ENCODE measurements around the gene LGALS1.

The LGALS1 gene

GRCh38 chr22:37725551-37726240 lies 50.3 kb downstream of the LGALS1 start:
- TF ChIP-seq CTCF (IDR thresholded peaks at IDR 0.05; ENCODE audit: insufficient read depth, low read length, poor library complexity, severe bottlenecking) = no peak
- no peaks in the 10 kb centered on the region for H3K36me3 ChIP-seq (ENCODE audit: control insufficient read depth, insufficient read depth, low read length)
- no peak for DNase-seq (ENCODE audit: extremely low read depth, insufficient read length)
- no peak overlapping the region for H3K4me3 ChIP-seq (replicated peaks; ENCODE audit: low read depth, low read length)
- H3K27me3 ChIP-seq (replicated peaks; ENCODE audit: control insufficient read depth, insufficient read depth, low read length) = no peaks in the 10 kb centered on the region

GRCh38 chr22:37726241-37726887 lies 50.9 kb downstream of the LGALS1 start:
- no peak for TF ChIP-seq CTCF (IDR thresholded peaks at IDR 0.05; ENCODE audit: insufficient read depth, low read length, poor library complexity, severe bottlenecking)
- no peak for DNase-seq (ENCODE audit: extremely low read depth, insufficient read length)
- H3K4me3 ChIP-seq (replicated peaks; ENCODE audit: low read depth, low read length) = no peak overlapping the region

GRCh38 chr22:37728620-37729019 lies 53.2 kb downstream of the LGALS1 start:
- Histone ChIP-seq H3K27me3 (replicated peaks; ENCODE audit: control insufficient read depth, insufficient read depth, low read length) (no peaks in the 10 kb centered on the region), H3K36me3 (ENCODE audit: control insufficient read depth, insufficient read depth, low read length) (no peaks in the 10 kb centered on the region), H3K4me3 (replicated peaks; ENCODE audit: low read depth, low read length) (no peak overlapping the region)
- TF ChIP-seq CTCF (IDR thresholded peaks at IDR 0.05; ENCODE audit: insufficient read depth, low read length, poor library complexity, severe bottlenecking) = no peak
- no peak for DNase-seq (ENCODE audit: extremely low read depth, insufficient read length)

More at GRCh38 chr22:37726241-37726887, 50.9 kb downstream of the LGALS1 start:
- Histone ChIP-seq H3K27me3 (replicated peaks; ENCODE audit: control insufficient read depth, insufficient read depth, low read length) (no peaks in the 10 kb centered on the region), H3K36me3 (ENCODE audit: control insufficient read depth, insufficient read depth, low read length) (no peaks in the 10 kb centered on the region)
